Urothelium cell line (cell line): Measurements from ENCODE around the gene TCF25.
"Not testable (repeated sequence)": the region's sequence is repeated elsewhere in the genome, so short reads cannot be mapped to it uniquely, and the experiment has no call there.

Experiments used
- DNase-seq: peaks from one replicate; pipeline ENCODE4 v3.0.0; 2011; ENCODE audit warnings: low spot score, mixed read lengths
- FAIRE-seq: peaks from 2 replicates; lab custom pipeline; 2011; peaks lifted over from hg19 to GRCh38; lab: Jason Lieb, UNC

TCF25 gene

GRCh38 chr16:89917773-89918452 lies 44.5 kb downstream of the TCF25 start:
- peak; percentile 75 for DNase-seq
- FAIRE-seq: no peak

GRCh38 chr16:89918453-89919347 lies 45.3 kb downstream of the TCF25 start, which contains the start of gene MC1R:
MC1R (plus strand) TSS chr16:89918862; CDS start chr16:89919259, 397 bp downstream.
- no peak for FAIRE-seq
- DNase-seq: no peak

GRCh38 chr16:89919535-89920406 lies 46.4 kb downstream of the TCF25 start:
- FAIRE-seq (no peak), DNase-seq (no peak)

- no peak for FAIRE-seq
Observed at GRCh38 chr16:89920723-89921122, 47.3 kb downstream of the TCF25 start.

GRCh38 chr16:89921131-89921701 lies 47.8 kb downstream of the TCF25 start:
- DNase-seq (no peak), FAIRE-seq (no peak)

More at GRCh38 chr16:89920723-89921122, 47.3 kb downstream of the TCF25 start:
- DNase-seq: no peak

- FAIRE-seq (peak; percentile 95), DNase-seq (peak; percentile 95)
Observed at GRCh38 chr16:89921702-89922476, 48.5 kb downstream of the TCF25 start.

GRCh38 chr16:89922477-89922883 lies 49.1 kb downstream of the TCF25 start:
- FAIRE-seq (no peak), DNase-seq (peak; percentile 89)

- FAIRE-seq: peak; percentile 71
Observed at GRCh38 chr16:89922884-89923639, 49.7 kb downstream of the TCF25 start, which contains the start of gene TUBB3. TUBB3 (plus strand) TSS chr16:89923342; CDS start chr16:89923402, 60 bp downstream.

GRCh38 chr16:89923640-89924296 lies 50.4 kb downstream of the TCF25 start:
- FAIRE-seq: peak; percentile 44
- DNase-seq: no peak

More at GRCh38 chr16:89922884-89923639, 49.7 kb downstream of the TCF25 start, which contains the start of gene TUBB3:
- DNase-seq: peak; percentile 98

- DNase-seq (peak; percentile 44), FAIRE-seq (no peak)
Observed at GRCh38 chr16:89924297-89924924, 51.0 kb downstream of the TCF25 start.

GRCh38 chr16:89924925-89925307 lies 51.5 kb downstream of the TCF25 start:
- FAIRE-seq: no peak
- no peak for DNase-seq

GRCh38 chr16:89925596-89926079 lies 52.2 kb downstream of the TCF25 start:
- no peak for DNase-seq
- FAIRE-seq: no peak

- FAIRE-seq: no peak
- no peak for DNase-seq
Observed at GRCh38 chr16:89931305-89931896, 58.0 kb downstream of the TCF25 start.

- DNase-seq: no peak
- no peak for FAIRE-seq
Observed at GRCh38 chr16:89931964-89932363, 58.6 kb downstream of the TCF25 start.

GRCh38 chr16:89934019-89934418 lies 60.6 kb downstream of the TCF25 start:
- DNase-seq: not testable (repeated sequence)
- FAIRE-seq: peak; percentile 97

GRCh38 chr16:89934611-89935553 lies 61.5 kb downstream of the TCF25 start:
- peak; percentile 20 for FAIRE-seq

More at GRCh38 chr16:89934611-89935553, 61.5 kb downstream of the TCF25 start:
- DNase-seq: no peak
